ENCODE results near the gene PLD2.

Gene PLD2

DNA sequence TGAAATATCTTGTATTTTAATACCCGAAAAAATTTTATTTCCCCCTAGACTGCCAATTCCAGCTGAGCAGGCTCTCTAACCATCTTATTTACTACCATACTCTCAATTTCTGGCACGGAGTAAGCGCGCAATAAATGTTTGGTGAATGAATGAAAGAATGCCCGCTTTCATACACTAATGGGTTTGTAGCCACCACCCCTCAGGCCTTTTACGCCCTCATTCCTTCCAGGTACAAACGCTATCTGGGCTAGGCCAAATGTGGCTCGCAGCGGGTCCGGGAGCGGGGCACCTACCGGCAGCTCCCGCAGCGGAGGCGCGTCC lies 536 bp upstream of the PLD2 start:
- TF ChIP-seq, protein P1, sequence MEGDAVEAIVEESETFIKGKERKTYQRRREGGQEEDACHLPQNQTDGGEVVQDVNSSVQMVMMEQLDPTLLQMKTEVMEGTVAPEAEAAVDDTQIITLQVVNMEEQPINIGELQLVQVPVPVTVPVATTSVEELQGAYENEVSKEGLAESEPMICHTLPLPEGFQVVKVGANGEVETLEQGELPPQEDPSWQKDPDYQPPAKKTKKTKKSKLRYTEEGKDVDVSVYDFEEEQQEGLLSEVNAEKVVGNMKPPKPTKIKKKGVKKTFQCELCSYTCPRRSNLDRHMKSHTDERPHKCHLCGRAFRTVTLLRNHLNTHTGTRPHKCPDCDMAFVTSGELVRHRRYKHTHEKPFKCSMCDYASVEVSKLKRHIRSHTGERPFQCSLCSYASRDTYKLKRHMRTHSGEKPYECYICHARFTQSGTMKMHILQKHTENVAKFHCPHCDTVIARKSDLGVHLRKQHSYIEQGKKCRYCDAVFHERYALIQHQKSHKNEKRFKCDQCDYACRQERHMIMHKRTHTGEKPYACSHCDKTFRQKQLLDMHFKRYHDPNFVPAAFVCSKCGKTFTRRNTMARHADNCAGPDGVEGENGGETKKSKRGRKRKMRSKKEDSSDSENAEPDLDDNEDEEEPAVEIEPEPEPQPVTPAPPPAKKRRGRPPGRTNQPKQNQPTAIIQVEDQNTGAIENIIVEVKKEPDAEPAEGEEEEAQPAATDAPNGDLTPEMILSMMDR (IDR thresholded peaks at IDR 0.05; ENCODE audit: low read depth, low read length, missing control alignments): no peak
- no peak for DNase-seq (ENCODE audit: low read depth)
- H3K4me3 ChIP-seq (ENCODE audit: low read depth, low read length): peak overlapping the region; percentile 72
- in situ Hi-C loops (cut with HindIII; ENCODE audit: low sequenced_read_pairs): no loop called here

DNA sequence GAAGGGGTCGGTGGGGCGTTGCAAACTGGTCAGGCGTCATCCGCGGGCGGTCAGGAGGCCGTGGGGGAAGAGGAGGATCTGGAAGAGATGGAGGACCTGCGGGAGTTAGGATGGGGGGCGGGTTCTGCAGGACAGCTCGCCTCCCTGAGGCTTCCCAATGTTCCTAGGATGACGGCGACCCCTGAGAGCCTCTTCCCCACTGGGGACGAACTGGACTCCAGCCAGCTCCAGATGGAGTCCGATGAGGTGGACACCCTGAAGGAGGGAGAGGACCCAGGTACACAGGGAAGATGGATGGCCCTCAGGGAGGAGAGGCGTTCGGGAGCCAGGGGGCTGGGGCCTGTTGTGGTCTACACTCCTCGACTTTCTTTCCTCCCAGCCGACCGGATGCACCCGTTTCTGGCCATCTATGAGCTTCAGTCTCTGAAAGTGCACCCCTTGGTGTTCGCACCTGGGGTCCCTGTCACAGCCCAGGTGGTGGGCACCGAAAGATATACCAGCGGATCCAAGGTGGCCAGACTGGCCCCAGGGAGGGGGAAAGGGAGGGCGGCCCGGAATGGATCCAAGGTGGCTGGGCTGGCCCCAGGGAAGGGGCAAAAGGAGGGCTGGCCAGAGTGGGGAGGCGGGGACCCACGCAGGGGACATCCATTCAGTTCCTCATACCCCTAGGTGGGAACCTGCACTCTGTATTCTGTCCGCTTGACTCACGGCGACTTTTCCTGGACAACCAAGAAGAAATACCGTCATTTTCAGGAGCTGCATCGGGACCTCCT lies 839 bp downstream of the PLD2 start:
- no peak for DNase-seq (ENCODE audit: low read depth)
- H3K4me3 ChIP-seq (ENCODE audit: low read depth, low read length): peak overlapping the region; percentile 72
- TF ChIP-seq, protein P1 (IDR thresholded peaks at IDR 0.05; ENCODE audit: low read depth, low read length, missing control alignments): no peak
- in situ Hi-C loops (cut with HindIII; ENCODE audit: low sequenced_read_pairs): no loop called here

DNA sequence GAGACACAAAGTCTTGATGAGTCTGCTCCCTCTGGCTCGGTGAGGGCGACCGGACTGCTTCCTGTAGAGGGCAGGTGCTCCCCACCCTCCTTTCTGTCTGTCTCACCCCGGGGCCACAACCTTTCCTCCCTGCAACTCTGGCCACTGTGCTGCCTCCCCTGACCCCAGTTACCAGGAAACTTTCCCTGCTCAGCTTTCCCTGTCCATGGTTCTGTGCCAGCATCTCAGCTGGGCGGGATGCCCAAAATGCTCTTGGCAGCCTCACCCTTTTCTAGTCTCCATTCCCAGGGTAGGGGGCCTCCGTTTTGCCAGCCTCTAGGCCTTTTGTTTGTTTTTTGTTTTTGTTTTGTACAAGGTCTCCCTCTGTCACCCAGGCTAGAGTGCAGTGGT lies 1.4 kb downstream of the PLD2 start:
- peak overlapping the region; percentile 72 for H3K4me3 ChIP-seq (ENCODE audit: low read depth, low read length)
- DNase-seq (ENCODE audit: low read depth): no peak
- in situ Hi-C loops (cut with HindIII; ENCODE audit: low sequenced_read_pairs): no loop called here
- TF ChIP-seq, protein P1 (IDR thresholded peaks at IDR 0.05; ENCODE audit: low read depth, low read length, missing control alignments): no peak

DNA sequence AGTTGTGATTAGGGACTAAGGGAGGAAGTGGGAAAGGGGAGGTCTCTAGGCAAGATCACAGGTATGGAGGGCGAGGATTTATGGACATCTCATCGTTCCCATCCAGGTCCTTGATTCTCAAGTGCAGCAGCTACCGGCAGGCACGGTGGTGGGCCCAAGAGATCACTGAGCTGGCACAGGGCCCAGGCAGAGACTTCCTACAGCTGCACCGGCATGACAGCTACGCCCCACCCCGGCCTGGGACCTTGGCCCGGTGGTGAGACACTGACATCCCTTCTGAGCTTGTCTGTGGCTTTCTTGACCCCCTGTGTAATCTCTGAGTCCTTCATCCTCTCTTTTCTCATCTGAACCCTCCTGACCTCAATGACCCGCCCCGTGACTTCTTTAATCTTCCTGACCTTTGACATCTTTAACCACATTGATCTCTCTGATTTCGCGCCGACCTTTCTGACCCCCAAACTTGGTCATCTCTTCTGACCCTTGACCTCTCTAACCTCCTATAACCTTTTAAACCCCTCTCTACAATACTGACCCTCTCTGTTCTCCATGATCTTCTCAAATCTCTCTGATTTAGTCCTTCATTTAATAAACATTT lies 3.8 kb downstream of the PLD2 start:
- TF ChIP-seq, protein P1 (IDR thresholded peaks at IDR 0.05; ENCODE audit: low read depth, low read length, missing control alignments): no peak
- H3K4me3 ChIP-seq (ENCODE audit: low read depth, low read length): no peak overlapping the region
- DNase-seq (ENCODE audit: low read depth): no peak
- in situ Hi-C loops (cut with HindIII; ENCODE audit: low sequenced_read_pairs): no loop called here

DNA sequence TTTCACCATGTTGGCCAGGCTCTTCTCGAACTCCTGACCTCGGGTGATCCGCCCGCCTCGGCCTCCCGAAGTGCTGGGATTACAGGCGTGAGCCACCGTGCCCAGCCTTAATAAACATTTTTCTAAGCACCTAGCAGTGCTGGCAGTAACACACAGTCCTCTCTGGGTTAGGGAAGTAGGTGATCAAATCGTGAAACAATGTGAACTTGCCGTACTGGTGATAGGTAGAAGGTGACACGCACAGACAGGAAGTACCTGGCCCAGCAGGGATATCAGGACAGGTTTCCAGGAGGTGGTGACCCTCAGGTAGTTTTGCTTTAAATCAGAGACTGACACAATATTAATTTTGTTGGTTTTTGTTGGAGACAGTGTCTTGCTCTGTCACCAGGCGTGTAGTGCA lies 4.5 kb downstream of the PLD2 start:
- H3K4me3 ChIP-seq (ENCODE audit: low read depth, low read length): no peak overlapping the region
- TF ChIP-seq, protein P1 (IDR thresholded peaks at IDR 0.05; ENCODE audit: low read depth, low read length, missing control alignments): no peak

DNA sequence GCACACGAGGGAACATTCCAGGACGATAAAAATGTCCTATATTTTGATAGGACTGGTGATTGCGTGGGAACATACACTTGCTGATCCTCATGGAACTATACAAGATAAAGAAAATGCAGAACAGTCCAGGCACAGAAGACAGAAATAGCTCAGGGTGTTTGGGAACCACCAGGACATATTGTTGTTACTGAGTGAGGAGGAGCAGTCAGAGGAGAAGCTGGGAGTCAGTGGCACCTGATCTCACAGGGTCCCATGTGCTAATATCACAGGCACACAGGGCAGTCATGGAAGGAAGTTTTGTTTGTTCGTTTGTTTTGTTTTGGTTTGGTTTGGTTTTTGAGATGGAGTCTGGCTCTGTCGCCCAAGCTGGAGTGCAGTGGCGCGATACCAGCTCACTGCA lies 5.7 kb downstream of the PLD2 start:
- no peak overlapping the region for H3K4me3 ChIP-seq (ENCODE audit: low read depth, low read length)
- in situ Hi-C loops (cut with HindIII; ENCODE audit: low sequenced_read_pairs): no loop called here
- no peak for DNase-seq (ENCODE audit: low read depth)
- TF ChIP-seq, protein P1 (IDR thresholded peaks at IDR 0.05; ENCODE audit: low read depth, low read length, missing control alignments): no peak

More for the DNA sequence above, 4.5 kb downstream of the PLD2 start:
- DNase-seq (ENCODE audit: low read depth): no peak
- in situ Hi-C loops (cut with HindIII; ENCODE audit: low sequenced_read_pairs): no loop called here

Data from astrocyte of the cerebellum (primary cell).